Hepatocyte (in vitro differentiated cells): ENCODE results near the gene ZFP36L1. TPM values are rescaled to one million over a fixed set of nuclear protein-coding genes. Genes with fewer than 3 reads are reported as not detected.
A peak's percentile ranks its signal among the peaks of the same experiment; 100 is the strongest.

Experiments used
- DNase-seq: peaks from one replicate; pipeline ENCODE4 v3.0.0-alpha.2; 2016; ENCODE audit warnings: low spot score
- H2AFZ ChIP-seq: fragments of 200-600 bp; sonication (generic); 2 replicates; pipeline ENCODE4 v1.6.0; 2016; ENCODE audit warnings: antibody characterized with exemption, mild to moderate bottlenecking
- H3K27ac ChIP-seq: fragments of 200-600 bp; sonication (generic); 2 replicates; pipeline ENCODE4 v1.5.1; 2016; ENCODE audit warnings: mild to moderate bottlenecking
- H3K27me3 ChIP-seq: fragments of 200-600 bp; sonication (generic); 2 replicates; pipeline ENCODE4 v1.6.1; 2016
- H3K36me3 ChIP-seq: fragments of 200-600 bp; sonication (generic); replicated peaks from 2 replicates; pipeline ENCODE4 v1.5.1; 2016; ENCODE audit warnings: low read depth; ENCODE audit not compliant: insufficient read depth
- H3K4me1 ChIP-seq: fragments of 200-600 bp; sonication (generic); 2 replicates; pipeline ENCODE4 v1.5.1; 2016; ENCODE audit warnings: mild to moderate bottlenecking, moderate library complexity; ENCODE audit not compliant: insufficient read depth
- H3K4me2 ChIP-seq: fragments of 200-600 bp; sonication (generic); 2 replicates; pipeline ENCODE4 v1.6.0; 2016
- H3K4me3 ChIP-seq: fragments of 200-600 bp; sonication (generic); 2 replicates; pipeline ENCODE4 v1.5.1; 2016; ENCODE audit warnings: mild to moderate bottlenecking
- H3K79me2 ChIP-seq: fragments of 200-600 bp; sonication (generic); 2 replicates; pipeline ENCODE4 v1.6.0; 2017; ENCODE audit warnings: mild to moderate bottlenecking
- H3K9me2 ChIP-seq: fragments of 200-600 bp; sonication (generic); replicated peaks from 2 replicates; pipeline ENCODE4 v1.6.0; 2017; ENCODE audit warnings: mild to moderate bottlenecking; ENCODE audit not compliant: insufficient read depth
- H3K9me3 ChIP-seq: fragments of 200-600 bp; sonication (generic); 2 replicates; pipeline ENCODE4 v1.5.1; 2016; ENCODE audit warnings: low read depth, mild to moderate bottlenecking
- H4K20me1 ChIP-seq: fragments of 200-600 bp; sonication (generic); 2 replicates; pipeline ENCODE4 v1.6.0; 2016; ENCODE audit warnings: mild to moderate bottlenecking; ENCODE audit not compliant: insufficient read depth, poor library complexity, severe bottlenecking
- EZH2 ChIP-seq: fragments of 200-600 bp; sonication (generic); IDR thresholded peaks from 2 replicates; pipeline ENCODE4 v1.6.1; 2016; ENCODE audit warnings: antibody characterized with exemption, mild to moderate bottlenecking, borderline replicate concordance
- EZH2phosphoT487 ChIP-seq: fragments of 200-600 bp; sonication (generic); IDR thresholded peaks from one replicate; pipeline ENCODE4 v1.6.1; 2018; ENCODE audit warnings: antibody characterized with exemption, mild to moderate bottlenecking, low read depth, moderate library complexity; ENCODE audit not compliant: unreplicated experiment, severe bottlenecking
- WGBS: methylation state at CpG from one replicate; pipeline ENCODE4 v1.1.6; 2016; ENCODE audit warnings: low lambda C conversion rate; ENCODE audit errors: missing lambda C conversion rate; 5-methylcytosine and 5-hydroxymethylcytosine counted together
- polyA plus RNA-seq: library from polyadenylated mRNA; unstranded; fragments of >200 nt; fragmentation: Nextera tagmentation; extraction: Ambion mirVana; gene quantifications from 2 replicates; pipeline ENCODE4 v1.2.1, GENCODE V29; 2016
- total RNA-seq: library from RNA; depleted of rRNA; stranded (reverse); fragments of >200 nt; gene quantifications from 2 replicates; pipeline ENCODE4 v1.2.3, GENCODE V29; 2014
- TF ChIP-seq, protein P1 (sequence below): fragments of 200-600 bp; sonication (generic); IDR thresholded peaks from 2 replicates; pipeline ENCODE4 v1.5.1; 2016; ENCODE audit warnings: antibody characterized with exemption, mild to moderate bottlenecking; ENCODE audit not compliant: poor library complexity

Gene ZFP36L1
- total and polyA plus RNA-seq, 2 experiments from 2014 or later = 101 to 404 TPM

DNA sequence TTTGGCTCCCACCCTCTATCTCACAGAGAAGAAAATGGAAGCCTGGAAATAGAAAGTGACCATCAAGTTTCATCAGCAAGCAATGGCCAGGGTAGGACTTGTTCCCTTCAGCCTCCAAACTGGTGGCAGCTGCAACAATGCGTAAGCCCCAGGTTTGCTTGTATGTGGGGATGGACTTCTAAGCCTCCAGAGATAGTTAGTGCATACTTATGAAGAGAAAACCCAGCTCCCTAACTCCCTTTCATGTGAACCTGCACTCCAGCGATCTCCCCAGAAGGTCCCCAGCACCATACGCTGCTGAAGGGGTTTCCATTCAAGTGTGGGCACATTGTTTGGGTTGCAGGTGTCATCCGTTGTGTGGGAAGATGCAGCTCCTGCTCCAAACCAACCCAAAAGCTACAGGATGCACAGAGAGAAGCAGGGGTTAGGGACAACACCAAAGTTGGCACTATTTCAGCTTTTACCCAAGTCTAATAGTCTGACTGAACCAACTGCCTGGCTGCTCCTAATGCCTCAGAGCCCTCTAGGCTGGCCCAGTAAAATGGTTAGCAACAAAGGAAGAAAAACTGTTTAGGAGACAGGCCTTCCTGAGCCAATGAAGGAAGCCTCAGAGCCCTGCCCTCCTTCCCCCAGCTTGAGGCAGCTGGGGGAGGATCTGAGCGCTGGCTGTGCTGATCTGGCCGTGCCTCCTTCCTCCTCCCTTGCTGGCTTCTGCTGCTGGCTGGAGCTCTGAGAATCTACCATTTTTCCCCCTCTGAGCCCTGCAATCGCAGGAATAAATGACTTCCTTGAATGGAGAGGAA is 12.3 kb downstream of the ZFP36L1 start:
- peak; percentile 74 for DNase-seq
- no peaks in the 10 kb centered on the region for H3K9me2 ChIP-seq
- no peak for TF ChIP-seq EZH2
- TF ChIP-seq, protein P1, sequence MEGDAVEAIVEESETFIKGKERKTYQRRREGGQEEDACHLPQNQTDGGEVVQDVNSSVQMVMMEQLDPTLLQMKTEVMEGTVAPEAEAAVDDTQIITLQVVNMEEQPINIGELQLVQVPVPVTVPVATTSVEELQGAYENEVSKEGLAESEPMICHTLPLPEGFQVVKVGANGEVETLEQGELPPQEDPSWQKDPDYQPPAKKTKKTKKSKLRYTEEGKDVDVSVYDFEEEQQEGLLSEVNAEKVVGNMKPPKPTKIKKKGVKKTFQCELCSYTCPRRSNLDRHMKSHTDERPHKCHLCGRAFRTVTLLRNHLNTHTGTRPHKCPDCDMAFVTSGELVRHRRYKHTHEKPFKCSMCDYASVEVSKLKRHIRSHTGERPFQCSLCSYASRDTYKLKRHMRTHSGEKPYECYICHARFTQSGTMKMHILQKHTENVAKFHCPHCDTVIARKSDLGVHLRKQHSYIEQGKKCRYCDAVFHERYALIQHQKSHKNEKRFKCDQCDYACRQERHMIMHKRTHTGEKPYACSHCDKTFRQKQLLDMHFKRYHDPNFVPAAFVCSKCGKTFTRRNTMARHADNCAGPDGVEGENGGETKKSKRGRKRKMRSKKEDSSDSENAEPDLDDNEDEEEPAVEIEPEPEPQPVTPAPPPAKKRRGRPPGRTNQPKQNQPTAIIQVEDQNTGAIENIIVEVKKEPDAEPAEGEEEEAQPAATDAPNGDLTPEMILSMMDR = no peak
- TF ChIP-seq EZH2phosphoT487 = no peak
- no peak overlapping the region for H2AFZ ChIP-seq
- no peaks in the 10 kb centered on the region for H3K36me3 ChIP-seq
- 56% methylated on average over 7 of the region's 7 CpGs for WGBS
- no peaks in the 10 kb centered on the region for H3K27me3 ChIP-seq
- peaks cover 58% of the 10 kb centered on the region for H3K4me1 ChIP-seq
- no peaks in the 10 kb centered on the region for H4K20me1 ChIP-seq
- no peaks in the 10 kb centered on the region for H3K79me2 ChIP-seq
- peak overlapping the region; percentile 99 for H3K27ac ChIP-seq
- H3K4me3 ChIP-seq = no peak overlapping the region
- no peaks in the 10 kb centered on the region for H3K9me3 ChIP-seq
- H3K4me2 ChIP-seq = peak overlapping the region; percentile 34

DNA sequence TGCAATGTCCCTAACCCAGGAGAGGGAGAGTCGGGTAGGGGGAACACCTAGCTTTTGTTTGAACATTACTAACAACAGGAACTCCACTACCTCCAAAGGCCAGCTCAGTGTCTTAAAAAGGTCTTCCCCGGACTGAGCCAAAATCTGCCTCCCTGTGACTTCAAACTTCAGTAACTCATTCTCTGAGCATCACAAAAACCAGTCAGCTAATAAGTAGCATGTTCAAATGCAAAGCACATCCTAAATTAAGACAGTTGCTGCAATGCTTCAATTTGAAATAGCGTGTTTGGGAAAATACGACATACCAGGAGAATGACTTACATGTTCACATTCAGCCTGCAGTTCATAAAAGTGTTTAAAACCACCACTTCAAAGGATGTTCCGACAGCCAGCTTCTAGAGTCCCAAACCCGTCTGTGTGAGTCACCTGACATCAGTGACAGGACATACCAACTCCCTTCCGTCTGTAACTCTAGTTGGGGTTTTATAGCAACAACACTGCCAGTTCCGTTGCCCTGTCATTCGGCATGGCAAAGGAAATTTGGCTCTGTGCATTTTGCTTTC is 13.0 kb downstream of the ZFP36L1 start:
- Histone ChIP-seq H3K27me3 (no peaks in the 10 kb centered on the region), H3K4me2 (peak overlapping the region; percentile 36), H3K9me2 (no peaks in the 10 kb centered on the region), H3K9me3 (no peaks in the 10 kb centered on the region), H3K79me2 (no peaks in the 10 kb centered on the region), H2AFZ (no peak overlapping the region), H3K4me3 (no peak overlapping the region), H3K27ac (peak overlapping the region; percentile 99), H4K20me1 (no peaks in the 10 kb centered on the region), H3K4me1 (peaks cover 54% of the 10 kb centered on the region), H3K36me3 (no peaks in the 10 kb centered on the region)
- WGBS = 30% methylated on average over 9 of the region's 9 CpGs
- TF ChIP-seq, protein P1 = no peak
- TF ChIP-seq EZH2 = no peak
- no peak for TF ChIP-seq EZH2phosphoT487
- peak; percentile 87 for DNase-seq

DNA sequence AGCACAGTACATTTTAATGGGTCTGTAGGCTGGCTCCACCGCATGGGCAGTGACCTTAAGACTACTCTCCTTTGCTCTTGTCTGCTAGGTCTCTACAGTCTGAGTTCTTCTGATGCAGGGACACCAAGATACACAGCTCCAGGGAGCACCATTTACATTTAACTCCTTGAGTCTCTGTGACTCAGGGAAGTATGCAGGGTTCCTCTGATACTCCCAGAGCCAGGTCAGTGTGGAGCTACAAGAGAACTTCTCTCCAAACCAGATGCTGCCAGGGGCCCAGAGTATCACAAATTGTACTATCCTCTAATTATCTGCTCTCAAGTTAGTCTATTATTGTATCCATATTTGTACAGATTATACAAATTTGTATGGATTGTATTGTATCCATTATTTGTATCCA is 15.2 kb downstream of the ZFP36L1 start:
- H3K4me2 ChIP-seq = no peak overlapping the region
- H3K36me3 ChIP-seq = no peaks in the 10 kb centered on the region
- H3K4me3 ChIP-seq = no peak overlapping the region
- no peaks in the 10 kb centered on the region for H4K20me1 ChIP-seq
- no peaks in the 10 kb centered on the region for H3K27me3 ChIP-seq
- H3K9me2 ChIP-seq = no peaks in the 10 kb centered on the region
- H3K9me3 ChIP-seq = no peaks in the 10 kb centered on the region
- H3K79me2 ChIP-seq = no peaks in the 10 kb centered on the region
- TF ChIP-seq EZH2phosphoT487 (no peak), EZH2 (no peak)
- TF ChIP-seq, protein P1 = no peak
- H2AFZ ChIP-seq = no peak overlapping the region
- H3K4me1 ChIP-seq = peaks cover 45% of the 10 kb centered on the region
- 84% methylated on average over 1 of the region's 1 CpG for WGBS
- H3K27ac ChIP-seq = peak overlapping the region; percentile 99
- no peak for DNase-seq
